ENCODE results near the gene SIX2.

- TF ChIP-seq EP300 (IDR thresholded peaks at IDR 0.05; ENCODE audit: borderline replicate concordance) (no peak), FOXM1 (IDR thresholded peaks at IDR 0.05; ENCODE audit: borderline replicate concordance, low read depth) (no peak), MAX (IDR thresholded peaks at IDR 0.05) (no peak), NFIC (IDR thresholded peaks at IDR 0.05) (no peak), TAF1 (IDR thresholded peaks at IDR 0.05; ENCODE audit: low read depth) (no peak), TEAD4 (IDR thresholded peaks at IDR 0.05) (no peak), EGR1 (IDR thresholded peaks at IDR 0.05) (no peak), REST (IDR thresholded peaks at IDR 0.05; ENCODE audit: low read depth) (no peak), CREB1 (IDR thresholded peaks at IDR 0.05; ENCODE audit: low read depth) (no peak), YY1 (IDR thresholded peaks at IDR 0.05; ENCODE audit: low read depth) (no peak), RAD21 (IDR thresholded peaks at IDR 0.05; ENCODE audit: low read depth) (no peak), TCF12 (IDR thresholded peaks at IDR 0.05; ENCODE audit: low read depth) (no peak), CEBPB (IDR thresholded peaks at IDR 0.05) (no peak)
Measured at GRCh38 chr2:45005261-45006002, 3.8 kb downstream of the SIX2 start.

Measured in Ishikawa (cell line).